Suprapubic skin (tissue), 4 donors: ENCODE data around the gene WNT7A. TPM values are rescaled to one million over a fixed set of nuclear protein-coding genes. Genes with fewer than 3 reads are reported as not detected.

ENCODE experiments used
- DNase-seq, 2 donors: peaks; one replicate each; pipeline ENCODE4 v3.0.0-alpha.2; 2019; ENCODE audit warnings: low spot score in 2 of 2
- H3K27ac ChIP-seq: fragments of 200-600 bp; sonication (generic); one replicate; pipeline ENCODE4 v1.5.1; 2019
- H3K27me3 ChIP-seq: fragments of 200-600 bp; sonication (generic); one replicate; pipeline ENCODE4 v1.5.1; 2019
- H3K36me3 ChIP-seq: fragments of 200-600 bp; sonication (generic); one replicate; pipeline ENCODE4 v1.5.1; 2019
- H3K4me1 ChIP-seq: fragments of 200-600 bp; sonication (generic); one replicate; pipeline ENCODE4 v1.5.1; 2019
- H3K4me3 ChIP-seq: fragments of 200-600 bp; sonication (generic); one replicate; pipeline ENCODE4 v1.5.1; 2019; ENCODE audit warnings: mild to moderate bottlenecking
- H3K9me3 ChIP-seq: fragments of 200-600 bp; sonication (generic); one replicate; pipeline ENCODE4 v1.5.1; 2019
- CTCF ChIP-seq, 2 donors: fragments of 200-600 bp in 1 of 2; fragments of 450-650 bp in 1 of 2; sonication (generic) in 1 of 2; IDR thresholded peaks; one replicate each; pipeline ENCODE4 v1.5.1; 2016 to 2019; ENCODE audit warnings: antibody characterized with exemption in 2 of 2, mild to moderate bottlenecking in 1 of 2, moderate library complexity in 1 of 2
- EP300 ChIP-seq: sonication (generic); formaldehyde crosslinking; IDR thresholded peaks from one replicate; pipeline ENCODE4 v1.6.1; 2017; ENCODE audit warnings: antibody characterized with exemption
- POLR2A ChIP-seq, 2 donors: fragments of 450-650 bp; IDR thresholded peaks; one replicate each; pipeline ENCODE4 v1.6.1; 2017; ENCODE audit warnings: antibody characterized with exemption in 2 of 2, mild to moderate bottlenecking in 2 of 2, moderate library complexity in 2 of 2
- POLR2AphosphoS5 ChIP-seq, 3 donors: sonication (generic); formaldehyde crosslinking; IDR thresholded peaks; one replicate each; pipeline ENCODE4 v1.6.1; 2017; ENCODE audit warnings: antibody characterized with exemption in 3 of 3
- whole genome bisulfite sequencing: methylation state at CpG from one replicate; pipeline ENCODE4 v1.1.5; 2018; 5-methylcytosine and 5-hydroxymethylcytosine counted together
- total RNA-seq, 4 donors: library from RNA; depleted of rRNA; stranded (reverse); fragments of >200 nt; gene quantifications; one replicate each; pipeline ENCODE4 v1.1.0, GENCODE V29; 2016

The WNT7A gene
- total RNA-seq, 4 donors from 2014 or later: 1.1 to 3.9 (median 1.8) TPM

GRCh38 chr3:13767030-13767429 lies 112.8 kb downstream of the WNT7A start:
- Histone ChIP-seq H3K27me3 (peaks cover 8% of the 10 kb centered on the region), H3K4me3 (no peak overlapping the region), H3K9me3 (no peaks in the 10 kb centered on the region), H3K27ac (no peak overlapping the region), H3K4me1 (no peaks in the 10 kb centered on the region), H3K36me3 (no peaks in the 10 kb centered on the region)
- 70% methylated on average over 6 of the region's 6 CpGs for WGBS
- TF ChIP-seq POLR2A (IDR thresholded peaks at IDR 0.05) (no peak), CTCF (IDR thresholded peaks at IDR 0.05) (no peak), EP300 (no peak), POLR2AphosphoS5 (IDR thresholded peaks at IDR 0.05) (no peak)
- DNase-seq: no peak

Other genes with a start within 250 kb of the WNT7A start
- 10 to 100 TPM; 11.3 to 16.7 (median 12.5) TPM for gene CHCHD4, start 244.8 kb upstream of the WNT7A start, total RNA-seq
- gene TMEM43, start 245.0 kb upstream of the WNT7A start, total RNA-seq: 100 to 1,000 TPM; 206 to 237 (median 219) TPM